PFSK-1 (cell line): ENCODE measurements around the gene CAMKK2.

Experiments
- POLR2AphosphoS5 ChIP-seq: IDR thresholded peaks from 2 replicates; pipeline ENCODE4 v1.6.1; 2012; ENCODE audit warnings: low read depth, mild to moderate bottlenecking, control low read depth, low read length, moderate library complexity
- SIN3A ChIP-seq: IDR thresholded peaks from 2 replicates; pipeline ENCODE4 v1.6.1; 2012; ENCODE audit warnings: mild to moderate bottlenecking, low read length, moderate library complexity, borderline replicate concordance; ENCODE audit not compliant: insufficient read depth
- TF ChIP-seq, protein P1 (sequence below), 2 experiments: IDR thresholded peaks; 2 replicates each; pipeline versions ENCODE4 v1.6.1 to v1.8.0; 2011 to 2012; ENCODE audit warnings: low read depth in 2 of 2, low read length in 2 of 2, control low read depth in 1 of 2, inconsistent platforms in 1 of 2, mild to moderate bottlenecking in 1 of 2, moderate library complexity in 1 of 2; ENCODE audit not compliant: insufficient read depth in 1 of 2

DNA sequence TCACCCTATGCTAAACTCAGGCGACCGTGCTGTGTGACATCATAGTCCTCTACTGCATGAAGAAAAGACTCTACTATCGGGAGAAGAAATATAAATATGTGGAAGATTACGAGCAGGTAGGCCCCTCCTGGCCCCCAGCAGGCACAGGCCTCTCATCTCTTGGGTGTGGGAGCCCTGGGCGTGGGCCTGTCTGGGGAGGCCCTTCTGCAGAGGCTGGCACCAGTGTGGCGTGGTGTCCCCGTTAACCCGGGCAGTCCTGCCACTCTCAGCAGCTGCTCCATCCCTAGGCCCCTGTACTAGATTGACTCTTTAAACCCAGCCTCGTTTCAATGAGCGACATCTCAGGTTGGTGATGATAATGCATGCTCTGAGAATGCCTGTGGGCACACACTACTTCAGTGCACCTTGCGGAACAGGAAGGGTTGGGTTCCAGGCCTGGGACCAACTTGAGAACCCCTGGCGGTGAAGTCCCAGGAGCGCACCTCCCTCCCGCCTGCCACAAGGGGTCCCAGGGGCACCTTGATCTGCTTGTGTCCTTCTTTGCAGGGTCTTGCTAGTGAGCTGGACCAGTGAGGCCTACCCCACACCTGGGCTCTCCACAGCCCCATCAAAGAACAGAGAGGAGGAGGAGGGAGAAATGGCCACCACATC is 63.4 kb downstream of the CAMKK2 start:
- TF ChIP-seq POLR2AphosphoS5 (no peak), SIN3A (no peak)
- TF ChIP-seq, protein P1, sequence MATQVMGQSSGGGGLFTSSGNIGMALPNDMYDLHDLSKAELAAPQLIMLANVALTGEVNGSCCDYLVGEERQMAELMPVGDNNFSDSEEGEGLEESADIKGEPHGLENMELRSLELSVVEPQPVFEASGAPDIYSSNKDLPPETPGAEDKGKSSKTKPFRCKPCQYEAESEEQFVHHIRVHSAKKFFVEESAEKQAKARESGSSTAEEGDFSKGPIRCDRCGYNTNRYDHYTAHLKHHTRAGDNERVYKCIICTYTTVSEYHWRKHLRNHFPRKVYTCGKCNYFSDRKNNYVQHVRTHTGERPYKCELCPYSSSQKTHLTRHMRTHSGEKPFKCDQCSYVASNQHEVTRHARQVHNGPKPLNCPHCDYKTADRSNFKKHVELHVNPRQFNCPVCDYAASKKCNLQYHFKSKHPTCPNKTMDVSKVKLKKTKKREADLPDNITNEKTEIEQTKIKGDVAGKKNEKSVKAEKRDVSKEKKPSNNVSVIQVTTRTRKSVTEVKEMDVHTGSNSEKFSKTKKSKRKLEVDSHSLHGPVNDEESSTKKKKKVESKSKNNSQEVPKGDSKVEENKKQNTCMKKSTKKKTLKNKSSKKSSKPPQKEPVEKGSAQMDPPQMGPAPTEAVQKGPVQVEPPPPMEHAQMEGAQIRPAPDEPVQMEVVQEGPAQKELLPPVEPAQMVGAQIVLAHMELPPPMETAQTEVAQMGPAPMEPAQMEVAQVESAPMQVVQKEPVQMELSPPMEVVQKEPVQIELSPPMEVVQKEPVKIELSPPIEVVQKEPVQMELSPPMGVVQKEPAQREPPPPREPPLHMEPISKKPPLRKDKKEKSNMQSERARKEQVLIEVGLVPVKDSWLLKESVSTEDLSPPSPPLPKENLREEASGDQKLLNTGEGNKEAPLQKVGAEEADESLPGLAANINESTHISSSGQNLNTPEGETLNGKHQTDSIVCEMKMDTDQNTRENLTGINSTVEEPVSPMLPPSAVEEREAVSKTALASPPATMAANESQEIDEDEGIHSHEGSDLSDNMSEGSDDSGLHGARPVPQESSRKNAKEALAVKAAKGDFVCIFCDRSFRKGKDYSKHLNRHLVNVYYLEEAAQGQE (IDR thresholded peaks at IDR 0.05; ENCODE audit: insufficient read depth in 1 of 2, low read depth in 2 of 2, low read length in 2 of 2), result no peak
